ENCODE data around the gene GNA12.
"Not testable (repeated sequence)": the region's sequence is repeated elsewhere in the genome, so short reads cannot be mapped to it uniquely, and the experiment has no call there.

The GNA12 gene

GRCh38 chr7:2737771-2738540 is 106.2 kb downstream of the GNA12 start:
- Mint-ChIP-seq H3K4me3 (no peak overlapping the region), H3K4me1 (peaks cover 54% of the 10 kb centered on the region), H3K27ac (peak overlapping the region in 1 of 3 experiments; percentile 31), H3K9me3 (peaks cover 3% of the 10 kb centered on the region), H3K36me3 (ENCODE audit: low read depth) (peaks cover 32% of the 10 kb centered on the region), H3K27me3 (ENCODE audit: low read depth) (no peaks in the 10 kb centered on the region)
- TF ChIP-seq, protein P1, sequence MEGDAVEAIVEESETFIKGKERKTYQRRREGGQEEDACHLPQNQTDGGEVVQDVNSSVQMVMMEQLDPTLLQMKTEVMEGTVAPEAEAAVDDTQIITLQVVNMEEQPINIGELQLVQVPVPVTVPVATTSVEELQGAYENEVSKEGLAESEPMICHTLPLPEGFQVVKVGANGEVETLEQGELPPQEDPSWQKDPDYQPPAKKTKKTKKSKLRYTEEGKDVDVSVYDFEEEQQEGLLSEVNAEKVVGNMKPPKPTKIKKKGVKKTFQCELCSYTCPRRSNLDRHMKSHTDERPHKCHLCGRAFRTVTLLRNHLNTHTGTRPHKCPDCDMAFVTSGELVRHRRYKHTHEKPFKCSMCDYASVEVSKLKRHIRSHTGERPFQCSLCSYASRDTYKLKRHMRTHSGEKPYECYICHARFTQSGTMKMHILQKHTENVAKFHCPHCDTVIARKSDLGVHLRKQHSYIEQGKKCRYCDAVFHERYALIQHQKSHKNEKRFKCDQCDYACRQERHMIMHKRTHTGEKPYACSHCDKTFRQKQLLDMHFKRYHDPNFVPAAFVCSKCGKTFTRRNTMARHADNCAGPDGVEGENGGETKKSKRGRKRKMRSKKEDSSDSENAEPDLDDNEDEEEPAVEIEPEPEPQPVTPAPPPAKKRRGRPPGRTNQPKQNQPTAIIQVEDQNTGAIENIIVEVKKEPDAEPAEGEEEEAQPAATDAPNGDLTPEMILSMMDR (IDR thresholded peaks at IDR 0.05; ENCODE audit: unreplicated experiment in 3 of 3), result no peak

DNA sequence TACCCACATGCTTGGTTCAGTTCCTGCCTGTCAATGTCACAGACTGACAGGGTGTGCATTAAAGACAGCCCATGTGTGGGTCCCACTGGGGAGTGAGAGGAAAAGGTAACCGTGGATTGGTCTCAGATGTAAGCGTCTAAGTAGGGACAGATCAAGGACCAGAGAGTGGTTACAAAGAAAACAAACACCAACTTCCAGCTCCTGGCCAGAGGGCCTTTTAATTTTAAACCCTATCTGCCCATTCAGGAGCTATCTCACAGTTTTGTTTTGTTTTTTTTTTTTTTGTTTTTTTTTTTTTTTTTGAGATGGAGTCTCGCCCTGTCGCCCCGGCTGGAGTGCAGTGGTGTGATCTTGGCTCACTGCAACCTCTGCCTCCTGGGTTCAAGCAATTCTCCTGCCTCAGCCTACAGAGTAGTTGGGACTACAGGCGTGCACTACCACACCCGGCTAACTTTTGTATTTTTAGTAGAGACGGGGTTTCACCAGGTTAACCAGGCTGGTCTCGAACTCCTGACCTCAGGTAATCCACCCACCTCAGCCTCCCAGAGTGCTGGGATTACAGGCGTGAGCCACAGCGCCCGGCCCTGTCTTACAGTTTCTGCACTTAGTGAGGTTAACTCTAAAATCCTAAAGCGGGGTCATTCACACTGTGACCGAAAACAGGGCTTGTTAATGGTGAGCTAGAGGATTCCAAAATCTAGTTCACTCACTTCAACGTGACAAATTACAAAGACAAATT is 106.9 kb downstream of the GNA12 start:
- H3K4me3 Mint-ChIP-seq; H3K27me3 Mint-ChIP-seq (ENCODE audit: low read depth); H3K9me3 Mint-ChIP-seq: not testable (repeated sequence)
- peak overlapping the region in 2 of 3 experiments; percentile 9 to 62 for H3K27ac Mint-ChIP-seq
- peaks cover 60% of the 10 kb centered on the region for H3K4me1 Mint-ChIP-seq
- H3K36me3 Mint-ChIP-seq (ENCODE audit: low read depth), result peaks cover 31% of the 10 kb centered on the region

DNA sequence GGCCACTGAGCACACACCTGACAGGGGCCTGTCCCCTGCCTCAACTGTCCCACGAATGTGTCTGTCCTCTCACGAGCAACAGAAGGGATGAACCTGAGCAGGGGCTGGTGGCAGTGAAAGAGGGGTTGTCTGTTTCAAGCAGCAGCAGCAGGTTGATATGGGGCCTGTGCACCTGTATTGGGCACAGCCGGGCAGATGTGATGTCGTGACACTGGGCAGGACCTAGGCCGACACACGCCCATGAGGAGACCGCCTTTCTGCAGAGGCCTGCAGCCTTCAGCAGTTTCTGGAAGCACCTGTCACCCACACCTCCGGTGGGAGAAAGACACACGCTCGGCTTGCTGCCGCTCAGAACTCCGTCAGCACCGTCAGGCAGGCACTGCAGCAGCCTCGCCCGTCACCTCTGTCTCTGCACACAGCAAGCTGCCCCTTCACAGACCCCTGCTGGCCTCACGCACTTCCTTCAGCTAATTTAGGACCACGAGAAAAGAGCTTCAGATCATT is 107.6 kb downstream of the GNA12 start:
- peaks cover 38% of the 10 kb centered on the region for H3K36me3 Mint-ChIP-seq (ENCODE audit: low read depth)
- peaks cover 67% of the 10 kb centered on the region for H3K4me1 Mint-ChIP-seq
- peak overlapping the region in 2 of 3 experiments; percentile 9 to 62 for H3K27ac Mint-ChIP-seq
- TF ChIP-seq, protein P1 (IDR thresholded peaks at IDR 0.05; ENCODE audit: unreplicated experiment in 3 of 3), result no peak
- no peaks in the 10 kb centered on the region for H3K27me3 Mint-ChIP-seq (ENCODE audit: low read depth)
- no peak overlapping the region for H3K4me3 Mint-ChIP-seq
- H3K9me3 Mint-ChIP-seq, result no peaks in the 10 kb centered on the region

- Mint-ChIP-seq H3K27me3 (ENCODE audit: low read depth) (no peaks in the 10 kb centered on the region), H3K4me3 (no peak overlapping the region), H3K4me1 (peaks cover 71% of the 10 kb centered on the region), H3K36me3 (ENCODE audit: low read depth) (peaks cover 45% of the 10 kb centered on the region), H3K27ac (peak overlapping the region in 1 of 3 experiments; percentile 33), H3K9me3 (no peaks in the 10 kb centered on the region)
- TF ChIP-seq, protein P1 (IDR thresholded peaks at IDR 0.05; ENCODE audit: unreplicated experiment in 3 of 3), result no peak
These were observed 108.4 kb downstream of the GNA12 start for GRCh38 chr7:2735744-2736143.

GRCh38 chr7:2734751-2735571 is 109.1 kb downstream of the GNA12 start:
- Mint-ChIP-seq H3K4me3 (peak overlapping the region in 1 of 3 experiments; percentile 32), H3K9me3 (no peaks in the 10 kb centered on the region), H3K4me1 (peaks cover 78% of the 10 kb centered on the region), H3K27ac (peak overlapping the region in 1 of 3 experiments; percentile 33), H3K27me3 (ENCODE audit: low read depth) (no peaks in the 10 kb centered on the region), H3K36me3 (ENCODE audit: low read depth) (peaks cover 47% of the 10 kb centered on the region)
- TF ChIP-seq, protein P1 (IDR thresholded peaks at IDR 0.05; ENCODE audit: unreplicated experiment in 3 of 3), result no peak

Data from nephron (organoid).